SK-N-SH (cell line): Measurements from ENCODE around the gene COL21A1.

Experiments
- GATA2 ChIP-seq: sonication (generic); formaldehyde crosslinking; IDR thresholded peaks from 2 replicates; pipeline ENCODE4 v1.5.0; 2020; ENCODE audit warnings: mild to moderate bottlenecking, missing genetic modification reagents
- TEAD4 ChIP-seq: IDR thresholded peaks from 2 replicates; pipeline ENCODE4 v1.4.0; 2012; ENCODE audit warnings: mild to moderate bottlenecking, borderline replicate concordance; ENCODE audit not compliant: insufficient read depth
- TF ChIP-seq, protein P1 (sequence below): fragments of 200-600 bp; sonication (generic); IDR thresholded peaks from 2 replicates; pipeline ENCODE4 v1.6.1; 2017; ENCODE audit warnings: antibody characterized with exemption, mild to moderate bottlenecking, moderate library complexity
- TF ChIP-seq, protein P2 (sequence below): IDR thresholded peaks from 2 replicates; pipeline ENCODE4 v1.6.1; 2012; ENCODE audit warnings: mild to moderate bottlenecking, low read depth, low read length, moderate library complexity

- TF ChIP-seq, protein P1, sequence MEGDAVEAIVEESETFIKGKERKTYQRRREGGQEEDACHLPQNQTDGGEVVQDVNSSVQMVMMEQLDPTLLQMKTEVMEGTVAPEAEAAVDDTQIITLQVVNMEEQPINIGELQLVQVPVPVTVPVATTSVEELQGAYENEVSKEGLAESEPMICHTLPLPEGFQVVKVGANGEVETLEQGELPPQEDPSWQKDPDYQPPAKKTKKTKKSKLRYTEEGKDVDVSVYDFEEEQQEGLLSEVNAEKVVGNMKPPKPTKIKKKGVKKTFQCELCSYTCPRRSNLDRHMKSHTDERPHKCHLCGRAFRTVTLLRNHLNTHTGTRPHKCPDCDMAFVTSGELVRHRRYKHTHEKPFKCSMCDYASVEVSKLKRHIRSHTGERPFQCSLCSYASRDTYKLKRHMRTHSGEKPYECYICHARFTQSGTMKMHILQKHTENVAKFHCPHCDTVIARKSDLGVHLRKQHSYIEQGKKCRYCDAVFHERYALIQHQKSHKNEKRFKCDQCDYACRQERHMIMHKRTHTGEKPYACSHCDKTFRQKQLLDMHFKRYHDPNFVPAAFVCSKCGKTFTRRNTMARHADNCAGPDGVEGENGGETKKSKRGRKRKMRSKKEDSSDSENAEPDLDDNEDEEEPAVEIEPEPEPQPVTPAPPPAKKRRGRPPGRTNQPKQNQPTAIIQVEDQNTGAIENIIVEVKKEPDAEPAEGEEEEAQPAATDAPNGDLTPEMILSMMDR: no peak
- TF ChIP-seq TEAD4 (no peak), GATA2 (no peak)
- TF ChIP-seq, protein P2, sequence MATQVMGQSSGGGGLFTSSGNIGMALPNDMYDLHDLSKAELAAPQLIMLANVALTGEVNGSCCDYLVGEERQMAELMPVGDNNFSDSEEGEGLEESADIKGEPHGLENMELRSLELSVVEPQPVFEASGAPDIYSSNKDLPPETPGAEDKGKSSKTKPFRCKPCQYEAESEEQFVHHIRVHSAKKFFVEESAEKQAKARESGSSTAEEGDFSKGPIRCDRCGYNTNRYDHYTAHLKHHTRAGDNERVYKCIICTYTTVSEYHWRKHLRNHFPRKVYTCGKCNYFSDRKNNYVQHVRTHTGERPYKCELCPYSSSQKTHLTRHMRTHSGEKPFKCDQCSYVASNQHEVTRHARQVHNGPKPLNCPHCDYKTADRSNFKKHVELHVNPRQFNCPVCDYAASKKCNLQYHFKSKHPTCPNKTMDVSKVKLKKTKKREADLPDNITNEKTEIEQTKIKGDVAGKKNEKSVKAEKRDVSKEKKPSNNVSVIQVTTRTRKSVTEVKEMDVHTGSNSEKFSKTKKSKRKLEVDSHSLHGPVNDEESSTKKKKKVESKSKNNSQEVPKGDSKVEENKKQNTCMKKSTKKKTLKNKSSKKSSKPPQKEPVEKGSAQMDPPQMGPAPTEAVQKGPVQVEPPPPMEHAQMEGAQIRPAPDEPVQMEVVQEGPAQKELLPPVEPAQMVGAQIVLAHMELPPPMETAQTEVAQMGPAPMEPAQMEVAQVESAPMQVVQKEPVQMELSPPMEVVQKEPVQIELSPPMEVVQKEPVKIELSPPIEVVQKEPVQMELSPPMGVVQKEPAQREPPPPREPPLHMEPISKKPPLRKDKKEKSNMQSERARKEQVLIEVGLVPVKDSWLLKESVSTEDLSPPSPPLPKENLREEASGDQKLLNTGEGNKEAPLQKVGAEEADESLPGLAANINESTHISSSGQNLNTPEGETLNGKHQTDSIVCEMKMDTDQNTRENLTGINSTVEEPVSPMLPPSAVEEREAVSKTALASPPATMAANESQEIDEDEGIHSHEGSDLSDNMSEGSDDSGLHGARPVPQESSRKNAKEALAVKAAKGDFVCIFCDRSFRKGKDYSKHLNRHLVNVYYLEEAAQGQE: no peak
Measured at GRCh38 chr6:56140090-56140489, 107.3 kb downstream of the COL21A1 start.
